ENCODE results near the gene G3BP2.

DNA sequence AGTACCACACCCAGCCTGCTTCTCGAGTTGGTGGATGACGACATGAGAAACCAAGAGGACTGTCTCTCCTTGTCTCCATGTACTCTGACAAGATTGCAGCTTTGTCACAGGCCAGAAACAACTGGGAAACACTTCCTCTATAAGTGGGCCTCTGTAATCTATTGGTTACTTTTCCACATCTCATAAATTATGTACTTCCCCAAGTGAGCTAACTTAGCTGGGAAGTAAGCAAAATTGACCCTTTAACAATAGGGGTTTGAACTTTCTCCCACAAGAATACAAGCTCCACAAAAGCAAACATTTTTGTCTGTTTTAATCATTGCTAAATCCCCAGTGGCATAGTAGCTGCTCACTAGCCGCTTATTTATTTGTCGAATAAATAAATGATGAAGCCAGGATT lies 37.0 kb upstream of the G3BP2 start:
- TF ChIP-seq, protein P1, sequence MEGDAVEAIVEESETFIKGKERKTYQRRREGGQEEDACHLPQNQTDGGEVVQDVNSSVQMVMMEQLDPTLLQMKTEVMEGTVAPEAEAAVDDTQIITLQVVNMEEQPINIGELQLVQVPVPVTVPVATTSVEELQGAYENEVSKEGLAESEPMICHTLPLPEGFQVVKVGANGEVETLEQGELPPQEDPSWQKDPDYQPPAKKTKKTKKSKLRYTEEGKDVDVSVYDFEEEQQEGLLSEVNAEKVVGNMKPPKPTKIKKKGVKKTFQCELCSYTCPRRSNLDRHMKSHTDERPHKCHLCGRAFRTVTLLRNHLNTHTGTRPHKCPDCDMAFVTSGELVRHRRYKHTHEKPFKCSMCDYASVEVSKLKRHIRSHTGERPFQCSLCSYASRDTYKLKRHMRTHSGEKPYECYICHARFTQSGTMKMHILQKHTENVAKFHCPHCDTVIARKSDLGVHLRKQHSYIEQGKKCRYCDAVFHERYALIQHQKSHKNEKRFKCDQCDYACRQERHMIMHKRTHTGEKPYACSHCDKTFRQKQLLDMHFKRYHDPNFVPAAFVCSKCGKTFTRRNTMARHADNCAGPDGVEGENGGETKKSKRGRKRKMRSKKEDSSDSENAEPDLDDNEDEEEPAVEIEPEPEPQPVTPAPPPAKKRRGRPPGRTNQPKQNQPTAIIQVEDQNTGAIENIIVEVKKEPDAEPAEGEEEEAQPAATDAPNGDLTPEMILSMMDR (IDR thresholded peaks at IDR 0.05 in 4 of 5, conservative IDR thresholded peaks at IDR 0.05 in 1 of 5): no peak
- no peak for TF ChIP-seq POLR2A (IDR thresholded peaks at IDR 0.05)

Data from gastrocnemius medialis (tissue), 4 donors.